Trophoblast cell (in vitro differentiated cells and primary cell): ENCODE measurements around the gene DNAH14.

Experiments used
- DNase-seq, 2 donors: peaks; one replicate each; pipeline ENCODE4 v3.0.0-alpha.2; 2016
- H2AFZ ChIP-seq: 2 replicates; pipeline ENCODE4 v1.6.1; 2013; ENCODE audit warnings: low read length, moderate library complexity, mild to moderate bottlenecking; ENCODE audit not compliant: insufficient read depth, poor library complexity
- H2AK5ac ChIP-seq: 2 replicates; pipeline ENCODE4 v1.6.1; 2013; ENCODE audit warnings: mild to moderate bottlenecking, low read length
- H2BK120ac ChIP-seq: 2 replicates; pipeline ENCODE4 v1.6.1; 2013; ENCODE audit warnings: low read length, mild to moderate bottlenecking, moderate library complexity; ENCODE audit not compliant: insufficient read depth, poor library complexity
- H2BK12ac ChIP-seq: 2 replicates; pipeline ENCODE4 v1.6.1; 2013; ENCODE audit warnings: mild to moderate bottlenecking, low read length, moderate library complexity
- H2BK5ac ChIP-seq: 2 replicates; pipeline ENCODE4 v1.6.1; 2013; ENCODE audit warnings: low read length, low read depth, moderate library complexity, mild to moderate bottlenecking; ENCODE audit not compliant: poor library complexity
- H3K14ac ChIP-seq: 2 replicates; pipeline ENCODE4 v1.6.1; 2013; ENCODE audit warnings: mild to moderate bottlenecking, low read length
- H3K18ac ChIP-seq: 2 replicates; pipeline ENCODE4 v1.6.1; 2013; ENCODE audit warnings: mild to moderate bottlenecking, low read length
- H3K23ac ChIP-seq: 2 replicates; pipeline ENCODE4 v1.6.1; 2013; ENCODE audit warnings: low read length
- H3K27ac ChIP-seq: 2 replicates; pipeline ENCODE4 v1.5.1; 2013; ENCODE audit warnings: low read depth, mild to moderate bottlenecking, inconsistent platforms, low read length, moderate library complexity
- H3K27me3 ChIP-seq: 2 replicates; pipeline ENCODE4 v1.6.1; 2013; ENCODE audit warnings: inconsistent platforms, mild to moderate bottlenecking, low read length, moderate library complexity; ENCODE audit not compliant: insufficient read depth
- H3K36me3 ChIP-seq, 2 experiments: 1 replicate in 1 of 2; 2 replicates in 1 of 2; pipeline ENCODE4 v1.6.1; 2013; ENCODE audit warnings: low read length in 2 of 2, mild to moderate bottlenecking in 2 of 2, moderate library complexity in 1 of 2; ENCODE audit not compliant: insufficient read depth in 2 of 2, control insufficient read depth in 1 of 2
- H3K4ac ChIP-seq: 2 replicates; pipeline ENCODE4 v1.6.1; 2013; ENCODE audit warnings: low read depth, mild to moderate bottlenecking, low read length, moderate library complexity
- H3K4me1 ChIP-seq, 2 experiments: 1 replicate in 1 of 2; 2 replicates in 1 of 2; pipeline ENCODE4 v1.6.1; 2013; ENCODE audit warnings: low read length in 2 of 2, mild to moderate bottlenecking in 2 of 2, moderate library complexity in 1 of 2; ENCODE audit not compliant: insufficient read depth in 2 of 2, control insufficient read depth in 1 of 2
- H3K4me2 ChIP-seq: 2 replicates; pipeline ENCODE4 v1.6.1; 2013; ENCODE audit warnings: inconsistent platforms, mild to moderate bottlenecking, low read length, moderate library complexity
- H3K4me3 ChIP-seq: 2 replicates; pipeline ENCODE4 v1.5.1; 2013; ENCODE audit warnings: mild to moderate bottlenecking, low read depth, low read length, inconsistent platforms
- H3K79me1 ChIP-seq: one replicate; pipeline ENCODE4 v1.6.1; 2013; ENCODE audit warnings: low read length
- H3K79me2 ChIP-seq: 2 replicates; pipeline ENCODE4 v1.6.1; 2013; ENCODE audit warnings: low read length, mild to moderate bottlenecking; ENCODE audit not compliant: control insufficient read depth, insufficient read depth, poor library complexity
- H3K9ac ChIP-seq: 2 replicates; pipeline ENCODE4 v1.6.1; 2013; ENCODE audit warnings: mild to moderate bottlenecking, low read length
- H3K9me3 ChIP-seq: 2 replicates; pipeline ENCODE4 v1.6.1; 2013; ENCODE audit warnings: low read depth, mild to moderate bottlenecking, control low read depth, inconsistent platforms, low read length; ENCODE audit not compliant: insufficient read depth
- H4K12ac ChIP-seq: 2 replicates; pipeline ENCODE4 v1.6.1; 2013; ENCODE audit warnings: low read depth, mild to moderate bottlenecking, low read length, moderate library complexity
- H4K8ac ChIP-seq: 2 replicates; pipeline ENCODE4 v1.6.1; 2013; ENCODE audit warnings: low read depth, mild to moderate bottlenecking, low read length, moderate library complexity
- H4K91ac ChIP-seq: one replicate; pipeline ENCODE4 v1.6.1; 2013; ENCODE audit warnings: low read depth, mild to moderate bottlenecking, low read length, moderate library complexity
- WGBS: extraction: QIAGEN DNeasy Blood & Tissue Kit; methylation state at CpG from one replicate; pipeline ENCODE4 v1.1.7; 2013; ENCODE audit warnings: missing lambda C conversion rate; ENCODE audit not compliant: insufficient read length, insufficient coverage; ENCODE audit errors: extremely low coverage; 5-methylcytosine and 5-hydroxymethylcytosine counted together

DNAH14 gene

GRCh38 chr1:225428881-225429455, 499.5 kb downstream of the DNAH14 start:
- H2AK5ac ChIP-seq: no peak overlapping the region
- H3K23ac ChIP-seq: no peak overlapping the region
- H4K12ac ChIP-seq: no peak overlapping the region
- H4K91ac ChIP-seq: no peak overlapping the region
- H3K18ac ChIP-seq: no peak overlapping the region
- H2AFZ ChIP-seq: no peak overlapping the region
- no peak overlapping the region for H2BK120ac ChIP-seq
- H2BK12ac ChIP-seq: no peak overlapping the region
- no CpG with 5 or more reads among the region's 7 CpGs for WGBS
- no peaks in the 10 kb centered on the region for H3K27me3 ChIP-seq
- no peak overlapping the region for H3K4ac ChIP-seq
- H3K9ac ChIP-seq: no peak overlapping the region
- peaks cover 19% of the 10 kb centered on the region for H3K79me2 ChIP-seq
- peak overlapping the region; percentile 95 for H3K4me2 ChIP-seq
- peaks cover 16% of the 10 kb centered on the region for H3K79me1 ChIP-seq
- H2BK5ac ChIP-seq: no peak overlapping the region
- no peaks in the 10 kb centered on the region for H3K36me3 ChIP-seq
- peak overlapping the region; percentile 73 for H3K27ac ChIP-seq
- peak in 1 of 2 donors; percentile 14 for DNase-seq
- peaks cover 8% of the 10 kb centered on the region for H3K9me3 ChIP-seq
- H3K4me3 ChIP-seq: no peak overlapping the region
- H4K8ac ChIP-seq: peak overlapping the region; percentile 94
- H3K14ac ChIP-seq: no peak overlapping the region
- H3K4me1 ChIP-seq: peaks cover 18 to 20% of the 10 kb centered on the region in 2 experiments

GRCh38 chr1:225430301-225430700, 500.8 kb downstream of the DNAH14 start:
- Histone ChIP-seq H3K14ac (no peak overlapping the region), H3K9me3 (peaks cover 9% of the 10 kb centered on the region), H3K79me2 (peaks cover 14% of the 10 kb centered on the region), H2AFZ (no peak overlapping the region), H3K36me3 (no peaks in the 10 kb centered on the region), H3K4ac (no peak overlapping the region), H3K27ac (no peak overlapping the region), H3K4me3 (no peak overlapping the region), H3K4me1 (peaks cover 11 to 12% of the 10 kb centered on the region in 2 experiments), H3K18ac (no peak overlapping the region), H4K8ac (no peak overlapping the region), H3K4me2 (no peak overlapping the region), H2BK12ac (no peak overlapping the region), H4K91ac (no peak overlapping the region), H3K27me3 (no peaks in the 10 kb centered on the region), H2BK120ac (no peak overlapping the region), H4K12ac (no peak overlapping the region), H3K23ac (no peak overlapping the region), H2BK5ac (no peak overlapping the region), H3K79me1 (peaks cover 16% of the 10 kb centered on the region), H3K9ac (no peak overlapping the region), H2AK5ac (no peak overlapping the region)
- no CpG with 5 or more reads among the region's 7 CpGs for WGBS
- DNase-seq: no peak

GRCh38 chr1:225431081-225431863, 501.8 kb downstream of the DNAH14 start:
- Histone ChIP-seq H3K14ac (no peak overlapping the region), H4K12ac (no peak overlapping the region), H3K4me2 (no peak overlapping the region), H3K4me1 (peaks cover 7% of the 10 kb centered on the region in 2 experiments), H4K8ac (no peak overlapping the region), H2AK5ac (no peak overlapping the region), H3K9me3 (peaks cover 9% of the 10 kb centered on the region), H2AFZ (no peak overlapping the region), H3K23ac (no peak overlapping the region), H3K27me3 (no peaks in the 10 kb centered on the region), H3K36me3 (no peaks in the 10 kb centered on the region), H3K27ac (no peak overlapping the region), H4K91ac (no peak overlapping the region), H3K79me2 (peaks cover 14% of the 10 kb centered on the region), H2BK120ac (no peak overlapping the region), H3K4me3 (peak overlapping the region; percentile 5), H2BK12ac (no peak overlapping the region), H3K4ac (no peak overlapping the region), H3K18ac (no peak overlapping the region), H3K79me1 (peaks cover 16% of the 10 kb centered on the region), H2BK5ac (no peak overlapping the region), H3K9ac (no peak overlapping the region)
- no CpG with 5 or more reads among the region's 36 CpGs for WGBS
- no peak for DNase-seq

GRCh38 chr1:225434046-225434445, 504.6 kb downstream of the DNAH14 start:
- Histone ChIP-seq H4K8ac (no peak overlapping the region), H3K4me3 (no peak overlapping the region), H4K12ac (no peak overlapping the region), H2BK120ac (no peak overlapping the region), H3K4me1 (no peaks in the 10 kb centered on the region), H3K27ac (no peak overlapping the region), H3K79me1 (no peaks in the 10 kb centered on the region), H3K36me3 (no peaks in the 10 kb centered on the region), H3K9me3 (peaks cover 9% of the 10 kb centered on the region), H3K23ac (no peak overlapping the region), H3K14ac (no peak overlapping the region), H2AFZ (no peak overlapping the region), H2AK5ac (no peak overlapping the region), H2BK12ac (no peak overlapping the region), H2BK5ac (no peak overlapping the region), H3K4me2 (no peak overlapping the region), H3K4ac (no peak overlapping the region), H4K91ac (no peak overlapping the region), H3K9ac (no peak overlapping the region), H3K79me2 (no peaks in the 10 kb centered on the region), H3K18ac (no peak overlapping the region), H3K27me3 (no peaks in the 10 kb centered on the region)
- WGBS: 100% methylated on average over 1 of the region's 5 CpGs
- DNase-seq: no peak
